MCF 10A (cell line): ENCODE data around the gene AVPR2. TPM values are rescaled to one million over a fixed set of nuclear protein-coding genes. Genes with fewer than 3 reads are reported as not detected.

Source experiments
- BruUV-seq: library from RNA; stranded (reverse); fragments of 400-500 nt; replicated peaks from 2 replicates; lab custom pipeline; 2021; lab: Mats Ljungman, UMichigan
- CTCF ChIA-PET: fragments of 300-600 bp; sonication (Branson Sonifier 250); formaldehyde crosslinking; extraction: SDS; loops from one replicate; lab custom pipeline; 2021; ENCODE audit warnings: antibody characterized with exemption, inconsistent platforms; lab: Yijun Ruan, JAX
- POLR2A ChIA-PET: fragments of 300-600, 350-650 bp; sonication (Branson Sonifier 250); formaldehyde crosslinking; extraction: SDS; loops from one replicate; lab custom pipeline; 2020; ENCODE audit warnings: antibody characterized with exemption, inconsistent platforms; lab: Yijun Ruan, JAX
- DNase-seq: peaks from one replicate; pipeline ENCODE4 v3.0.0-alpha.2; 2018; ENCODE audit not compliant: unreplicated experiment
- H3K27ac Mint-ChIP-seq: one replicate; pipeline ENCODE4 v1.8.0; 2022; ENCODE audit warnings: mild to moderate bottlenecking, low read depth, mixed read lengths; ENCODE audit not compliant: unreplicated experiment
- H3K27me3 Mint-ChIP-seq: one replicate; pipeline ENCODE4 v1.8.0; 2022; ENCODE audit warnings: mixed read lengths; ENCODE audit not compliant: insufficient read depth, unreplicated experiment
- H3K36me3 Mint-ChIP-seq: one replicate; pipeline ENCODE4 v1.8.0; 2022; ENCODE audit warnings: mild to moderate bottlenecking, moderate library complexity, mixed read lengths; ENCODE audit not compliant: insufficient read depth, unreplicated experiment
- H3K4me1 Mint-ChIP-seq: one replicate; pipeline ENCODE4 v1.8.0; 2022; ENCODE audit warnings: mixed read lengths; ENCODE audit not compliant: insufficient read depth, unreplicated experiment
- H3K4me3 Mint-ChIP-seq: one replicate; pipeline ENCODE4 v1.8.0; 2022; ENCODE audit warnings: mild to moderate bottlenecking, moderate library complexity, mixed read lengths; ENCODE audit not compliant: unreplicated experiment
- H3K9me3 Mint-ChIP-seq: one replicate; pipeline ENCODE4 v1.8.0; 2022; ENCODE audit warnings: mixed read lengths; ENCODE audit not compliant: unreplicated experiment
- intact Hi-C: fragments of 100-400 bp; cut with micrococcal nuclease; formaldehyde crosslinking; loops from 2 replicates; pipeline ENCODE4 v1.14.1; 2022
- total RNA-seq: library from RNA; stranded (reverse); gene quantifications from 2 replicates; pipeline ENCODE4 v1.2.3, GENCODE V29; 2022
- TF ChIP-seq, protein P1 (sequence below): fragments of 200-600 bp; IDR thresholded peaks from one replicate; pipeline ENCODE4 v1.8.0; 2022; ENCODE audit warnings: antibody characterized with exemption, mild to moderate bottlenecking; ENCODE audit not compliant: unreplicated experiment

Gene AVPR2
- total RNA-seq, 1 experiment from 2014 or later: not detected

DNA sequence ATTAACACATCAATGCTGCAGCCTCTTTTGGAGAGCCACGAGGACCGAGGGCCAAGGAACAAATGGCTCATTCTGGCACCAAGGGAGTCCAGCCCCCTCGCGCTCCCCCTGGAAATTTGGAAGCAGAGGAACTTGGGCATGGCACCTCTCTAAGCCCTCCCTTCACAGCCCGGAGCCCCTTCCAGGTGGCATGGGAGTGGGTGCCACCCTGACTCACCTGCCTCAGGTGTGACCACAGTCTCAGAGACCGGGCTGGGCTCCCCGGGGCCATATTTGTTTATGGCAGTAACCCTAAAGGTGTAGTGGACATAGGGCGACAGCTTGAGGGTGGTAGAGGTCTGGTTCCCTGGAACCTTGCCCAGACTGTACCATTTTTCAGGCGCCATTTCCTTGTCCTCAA is 37.3 kb upstream of the AVPR2 start:
- BruUV-seq: no TSS peak
- Mint-ChIP-seq H3K36me3 (no peaks in the 10 kb centered on the region), H3K4me3 (no peak overlapping the region), H3K9me3 (no peaks in the 10 kb centered on the region), H3K27me3 (peaks cover 3% of the 10 kb centered on the region), H3K4me1 (no peaks in the 10 kb centered on the region), H3K27ac (no peak overlapping the region)
- ChIA-PET CTCF (interaction anchor here (0.6 kb wide), 1 partner anchor 78 kb away, joined by 3 read pairs; no protein-coding TSS in a partner anchor), POLR2A (no interaction called here)
- TF ChIP-seq, protein P1, sequence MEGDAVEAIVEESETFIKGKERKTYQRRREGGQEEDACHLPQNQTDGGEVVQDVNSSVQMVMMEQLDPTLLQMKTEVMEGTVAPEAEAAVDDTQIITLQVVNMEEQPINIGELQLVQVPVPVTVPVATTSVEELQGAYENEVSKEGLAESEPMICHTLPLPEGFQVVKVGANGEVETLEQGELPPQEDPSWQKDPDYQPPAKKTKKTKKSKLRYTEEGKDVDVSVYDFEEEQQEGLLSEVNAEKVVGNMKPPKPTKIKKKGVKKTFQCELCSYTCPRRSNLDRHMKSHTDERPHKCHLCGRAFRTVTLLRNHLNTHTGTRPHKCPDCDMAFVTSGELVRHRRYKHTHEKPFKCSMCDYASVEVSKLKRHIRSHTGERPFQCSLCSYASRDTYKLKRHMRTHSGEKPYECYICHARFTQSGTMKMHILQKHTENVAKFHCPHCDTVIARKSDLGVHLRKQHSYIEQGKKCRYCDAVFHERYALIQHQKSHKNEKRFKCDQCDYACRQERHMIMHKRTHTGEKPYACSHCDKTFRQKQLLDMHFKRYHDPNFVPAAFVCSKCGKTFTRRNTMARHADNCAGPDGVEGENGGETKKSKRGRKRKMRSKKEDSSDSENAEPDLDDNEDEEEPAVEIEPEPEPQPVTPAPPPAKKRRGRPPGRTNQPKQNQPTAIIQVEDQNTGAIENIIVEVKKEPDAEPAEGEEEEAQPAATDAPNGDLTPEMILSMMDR: no peak
- intact Hi-C loops: no loop called here
- DNase-seq: no peak

DNA sequence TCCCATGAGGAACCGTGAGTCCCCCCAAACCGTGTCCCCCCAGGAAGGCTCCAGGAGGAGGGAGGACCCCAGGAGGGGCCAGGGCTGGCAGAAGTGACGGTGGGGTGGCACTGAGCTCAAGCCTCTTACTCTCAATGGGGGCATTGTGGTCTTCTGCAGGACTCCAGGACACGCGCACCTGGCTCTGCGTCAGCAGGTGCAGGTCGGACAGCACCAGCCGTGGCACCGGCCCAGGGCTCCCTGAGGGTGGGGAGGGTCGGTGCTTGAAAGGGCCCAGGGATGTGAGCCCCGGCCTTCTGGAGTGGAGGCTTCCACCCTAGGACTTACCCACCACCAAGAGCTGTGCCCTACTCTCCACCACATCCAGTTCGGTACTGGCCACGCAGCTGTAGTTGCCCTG is 36.8 kb upstream of the AVPR2 start:
- Mint-ChIP-seq H3K27ac (no peak overlapping the region), H3K4me3 (no peak overlapping the region), H3K4me1 (no peaks in the 10 kb centered on the region), H3K9me3 (no peaks in the 10 kb centered on the region), H3K27me3 (peaks cover 8% of the 10 kb centered on the region), H3K36me3 (no peaks in the 10 kb centered on the region)
- DNase-seq: no peak
- BruUV-seq: no TSS peak
- intact Hi-C loops: no loop called here
- POLR2A ChIA-PET: no interaction called here
- CTCF ChIA-PET: interaction anchor here (0.6 kb wide), 1 partner anchor 361 kb away, joined by 3 read pairs; no protein-coding TSS in a partner anchor
- TF ChIP-seq, protein P1: no peak

DNA sequence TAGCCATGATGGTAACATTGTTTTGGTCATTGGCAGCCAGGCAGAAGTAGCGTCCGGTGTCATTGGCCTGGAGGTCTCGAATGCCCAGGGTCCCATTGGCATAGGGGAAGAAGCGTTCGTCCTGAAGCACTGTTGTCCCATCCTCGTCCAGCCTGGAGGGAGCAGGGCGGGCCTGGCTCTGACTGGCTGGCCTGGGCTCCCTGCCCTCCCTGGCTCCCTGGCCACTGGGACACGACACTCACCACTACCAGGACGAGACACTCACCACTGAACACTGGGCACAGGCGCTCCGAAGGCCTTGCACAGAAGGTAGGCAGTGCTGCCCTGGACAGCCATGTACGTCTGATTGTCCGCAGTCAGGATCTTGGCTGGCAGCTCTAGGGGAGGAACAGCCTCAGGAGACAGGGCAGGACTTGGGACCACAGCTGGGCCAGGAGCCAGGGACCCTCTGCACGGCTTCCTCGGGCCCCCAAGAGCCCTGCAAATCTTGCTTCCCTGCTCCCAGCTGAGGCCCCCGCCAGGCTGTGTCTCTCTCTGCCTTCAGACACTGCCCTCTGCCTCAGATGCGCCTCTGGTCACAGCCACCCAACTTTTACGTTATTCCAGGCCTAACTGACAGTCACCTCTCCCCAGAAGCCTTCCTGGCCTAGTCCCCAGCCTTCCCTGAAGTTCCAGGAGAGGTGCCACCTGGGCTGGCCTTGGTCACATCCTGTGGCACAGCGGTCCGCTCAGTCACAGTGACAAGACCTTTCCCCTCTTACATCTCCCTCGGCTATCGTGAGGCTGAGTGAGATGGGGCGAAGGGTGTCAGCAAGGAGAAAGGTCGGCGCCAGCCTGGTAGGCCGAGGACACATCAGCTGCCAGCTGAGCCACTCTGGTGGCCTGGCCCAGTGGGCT is 35.6 kb upstream of the AVPR2 start:
- ChIA-PET POLR2A (no interaction called here), CTCF (no interaction called here)
- Mint-ChIP-seq H3K9me3 (no peaks in the 10 kb centered on the region), H3K4me3 (no peak overlapping the region), H3K27me3 (peaks cover 14% of the 10 kb centered on the region), H3K36me3 (no peaks in the 10 kb centered on the region), H3K4me1 (no peaks in the 10 kb centered on the region), H3K27ac (no peak overlapping the region)
- DNase-seq: no peak
- no TSS peak for BruUV-seq
- intact Hi-C loops: no loop called here
- TF ChIP-seq, protein P1: no peak

DNA sequence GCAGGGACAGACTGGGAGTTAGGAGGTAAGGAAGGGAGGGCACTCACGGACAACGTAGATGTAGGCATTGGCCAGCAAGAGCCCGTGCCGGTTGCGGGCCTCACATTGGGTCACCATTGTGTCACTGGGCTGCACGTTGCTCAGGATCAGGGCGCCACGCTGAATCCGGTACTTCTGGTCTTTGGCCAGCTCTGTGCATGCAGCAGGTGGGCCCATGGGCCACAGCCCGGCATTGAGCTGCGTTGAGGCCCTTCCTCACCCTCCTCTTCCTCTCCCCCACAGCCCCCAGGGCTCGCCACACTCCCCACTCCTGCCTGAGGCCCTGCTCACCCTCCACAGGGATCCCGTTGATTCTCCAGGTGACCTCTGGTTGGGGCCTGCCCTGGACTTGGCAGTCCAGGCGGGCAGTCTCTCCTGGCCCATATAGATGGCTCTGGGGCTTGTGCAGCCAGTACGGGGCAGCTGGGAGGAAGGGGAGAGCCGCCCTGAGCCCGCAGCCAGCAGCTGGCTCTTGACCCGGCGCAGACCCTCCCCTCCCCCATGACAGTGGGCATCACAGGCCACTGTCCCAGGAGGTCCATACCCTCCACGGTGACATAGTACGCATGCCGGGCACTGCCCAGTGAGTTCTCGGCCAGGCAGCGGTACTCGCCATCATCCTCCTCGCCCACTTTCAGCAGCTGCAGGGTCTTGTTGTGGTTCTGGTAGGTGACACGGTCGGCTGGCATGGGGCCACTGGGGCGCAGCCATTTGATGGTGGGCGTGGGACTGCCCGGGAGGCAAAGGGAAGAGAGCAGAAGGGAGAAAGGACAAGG is 34.8 kb upstream of the AVPR2 start:
- CTCF ChIA-PET: no interaction called here
- intact Hi-C loops: no loop called here
- peaks cover 20% of the 10 kb centered on the region for H3K27me3 Mint-ChIP-seq

More for the DNA sequence above, 34.8 kb upstream of the AVPR2 start:
- H3K4me1 Mint-ChIP-seq: no peaks in the 10 kb centered on the region
- DNase-seq: no peak
- no peak overlapping the region for H3K4me3 Mint-ChIP-seq
- no peaks in the 10 kb centered on the region for H3K9me3 Mint-ChIP-seq
- POLR2A ChIA-PET: no interaction called here
- H3K36me3 Mint-ChIP-seq: no peaks in the 10 kb centered on the region
- BruUV-seq: no TSS peak
- TF ChIP-seq, protein P1: no peak
- no peak overlapping the region for H3K27ac Mint-ChIP-seq
